Left colon (tissue), 2 donors: ENCODE results near the gene WDR73. TPM values are rescaled to one million over a fixed set of nuclear protein-coding genes. Genes with fewer than 3 reads are reported as not detected.
A peak's percentile ranks its signal among the peaks of the same experiment; 100 is the strongest.
"Not testable (repeated sequence)": the region's sequence is repeated elsewhere in the genome, so short reads cannot be mapped to it uniquely, and the experiment has no call there.

Source experiments
- ATAC-seq: fragments of 200-7000 bp; cut with Tn5 transposase; one replicate; pipeline ENCODE4 v1.9.1; 2020; ENCODE audit warnings: mild to moderate bottlenecking, moderate library complexity
- DNase-seq, 2 donors: peaks; one replicate each; pipeline ENCODE4 v3.0.0-alpha.2; 2020
- intact Hi-C, 2 donors: fragments of 100-400 bp; cut with DNase I in 1 of 2; cut with micrococcal nuclease in 1 of 2; formaldehyde crosslinking; loops; one replicate each; pipeline versions ENCODE4 v1.11.2 to v1.14.0; 2022; cut with DNase I, micrococcal nuclease
- long read RNA-seq: library from polyadenylated mRNA; unstranded; transcript quantifications from one replicate; pipeline ENCODE4 v2.0.0, GENCODE V29; 2021
- total RNA-seq, 2 donors: library from RNA; stranded (reverse); fragmentation: NEBNext Ultra II Directional; extraction: Animal tissue kit (Norgen Biotek cat#: 25700); gene quantifications; one replicate each; pipeline ENCODE4 v1.2.1, GENCODE V29; 2021
- donor health status: DM: no; HTN: no; CAD: no.
- donor health status: DM: yes; HTN: yes; CAD: no.

Gene WDR73
- 10 to 100 TPM; 17.0 to 20.5 TPM for total RNA-seq
- long read RNA-seq, full-length matches to known transcripts = 19 of 30 reads
- long read RNA-seq, partial matches to known transcripts = 2 of 30 reads
- long read RNA-seq, other reads (novel, unspliced or antisense) = 9 of 30 reads

DNA sequence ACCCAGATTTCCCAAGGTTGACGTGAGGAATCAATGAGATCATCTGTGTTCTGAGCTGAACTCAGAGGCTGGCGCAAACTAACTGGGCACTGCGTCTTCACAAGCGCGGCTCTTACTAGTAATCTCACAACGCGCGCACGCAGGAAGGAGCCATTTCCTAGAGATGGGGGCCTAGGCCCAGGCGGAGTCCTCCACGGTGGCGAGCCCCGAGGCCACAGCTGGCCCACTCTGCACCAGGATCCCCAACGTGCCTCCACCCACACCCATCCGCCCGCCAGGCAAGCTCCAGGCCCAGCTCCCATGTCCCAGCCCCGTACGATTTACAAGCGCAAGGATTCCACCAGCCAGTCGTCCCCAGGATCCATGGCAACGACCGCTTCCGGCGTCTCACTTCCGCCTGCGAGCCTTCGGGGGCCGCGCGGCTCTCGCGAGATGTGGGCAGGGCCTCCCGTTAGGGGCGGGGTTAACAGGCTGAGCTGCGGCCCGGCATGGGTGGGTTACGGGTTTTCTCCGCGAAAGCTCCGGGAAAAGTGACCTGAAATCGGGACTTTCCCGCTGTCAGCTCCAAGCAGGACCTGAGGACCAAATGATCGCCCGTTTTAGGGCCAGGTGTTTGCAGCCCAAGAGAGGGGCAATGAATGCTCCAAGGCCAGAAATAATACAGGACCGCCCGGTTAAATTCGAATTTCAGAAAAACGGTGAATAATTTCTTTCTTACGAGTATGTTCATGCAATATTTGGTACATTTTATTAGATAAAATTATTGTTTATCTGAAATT is at the start of gene WDR73:
Gene WDR73, minus strand, starts transcription at position 374 of the 779 bp plus-strand sequence. Its CDS starts 9 bp downstream, at position 365.
- intact Hi-C loops = loop anchor here (10.0 kb wide), 2 partner anchors 59 to 1081 kb away; no protein-coding TSS in a partner anchor
- ATAC-seq (peak; percentile 89), DNase-seq (peak; percentile 96 to 98)

DNA sequence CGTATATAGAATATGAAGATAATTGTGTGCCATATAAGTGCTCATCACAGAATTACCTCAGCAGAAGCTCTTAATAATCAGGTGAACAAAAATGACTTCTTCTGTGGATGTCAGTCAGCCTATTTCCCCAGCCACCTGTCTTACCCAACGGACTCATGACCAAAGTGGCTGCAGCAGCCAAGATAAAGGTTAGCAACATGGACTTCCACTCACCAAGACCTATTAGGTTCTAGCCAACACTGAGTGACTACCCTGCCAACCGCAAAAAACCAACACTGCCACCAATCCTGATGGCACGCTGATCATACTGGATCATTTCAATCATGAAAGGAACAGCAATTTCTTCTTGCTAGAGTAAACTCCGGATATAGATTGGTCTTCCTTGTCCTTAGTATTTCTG is 49.7 kb upstream of the WDR73 start:
- intact Hi-C loops = no loop called here
- ATAC-seq (no peak), DNase-seq (no peak)

DNA sequence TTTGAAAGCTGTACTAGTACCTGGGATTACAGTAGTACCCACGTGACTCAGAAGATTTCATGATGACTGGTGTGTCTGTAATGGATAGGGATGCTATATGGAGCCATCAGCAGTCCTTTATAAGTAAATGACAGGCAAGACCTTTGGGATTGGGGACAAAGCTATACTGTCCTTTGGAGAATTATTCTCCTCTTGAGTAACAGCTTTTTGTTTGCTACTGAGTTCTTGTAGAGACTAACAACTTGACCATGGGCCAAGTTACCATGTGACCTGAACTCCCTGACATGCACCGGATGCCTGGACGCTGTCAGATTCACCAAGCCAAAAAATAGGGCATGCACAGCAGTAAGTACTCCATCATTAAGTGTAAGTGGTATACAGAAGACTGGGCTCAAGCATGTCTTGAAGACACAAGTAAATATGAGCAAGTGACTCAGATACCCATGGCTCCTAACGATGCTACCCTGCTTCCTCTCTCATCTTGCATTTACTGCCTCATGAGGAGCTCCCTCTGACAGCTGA is 48.9 kb upstream of the WDR73 start:
- intact Hi-C loops = no loop called here
- ATAC-seq = peak; percentile 23

DNA sequence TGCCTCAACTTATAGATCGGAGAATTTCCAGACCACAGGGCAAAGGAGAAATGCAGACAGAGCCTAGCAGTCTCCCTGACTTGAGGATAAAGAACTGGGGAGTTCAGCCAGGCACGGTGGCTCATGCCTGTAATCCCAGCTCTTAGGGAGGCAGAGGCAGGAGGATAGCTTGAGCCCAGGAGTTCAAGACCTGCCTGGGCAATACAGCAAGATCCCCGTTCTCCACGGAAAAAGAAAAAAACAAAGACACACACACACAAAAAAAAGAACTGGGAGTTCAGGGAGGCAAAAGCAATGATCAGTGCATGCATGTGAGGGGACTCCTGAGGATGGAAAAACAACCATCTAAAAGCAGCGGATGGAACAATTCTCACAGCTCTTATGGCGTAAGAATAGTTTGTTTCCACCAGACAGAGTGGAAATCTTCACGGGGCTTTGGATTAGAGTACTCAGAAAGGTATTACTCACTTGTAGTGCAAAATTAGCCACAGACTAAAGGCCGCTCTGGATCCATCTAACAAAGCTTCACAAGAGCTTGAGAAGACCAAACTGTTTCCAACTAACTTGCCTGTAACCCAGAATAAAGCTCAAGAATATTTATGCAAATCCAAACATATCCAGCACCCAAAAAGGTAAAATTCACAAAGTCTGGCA is 45.6 kb upstream of the WDR73 start:
- DNase-seq = no peak
- intact Hi-C loops = no loop called here
- ATAC-seq = no peak

More for the DNA sequence above, 48.9 kb upstream of the WDR73 start:
- peak in 1 of 2 donors; percentile 36 for DNase-seq

DNA sequence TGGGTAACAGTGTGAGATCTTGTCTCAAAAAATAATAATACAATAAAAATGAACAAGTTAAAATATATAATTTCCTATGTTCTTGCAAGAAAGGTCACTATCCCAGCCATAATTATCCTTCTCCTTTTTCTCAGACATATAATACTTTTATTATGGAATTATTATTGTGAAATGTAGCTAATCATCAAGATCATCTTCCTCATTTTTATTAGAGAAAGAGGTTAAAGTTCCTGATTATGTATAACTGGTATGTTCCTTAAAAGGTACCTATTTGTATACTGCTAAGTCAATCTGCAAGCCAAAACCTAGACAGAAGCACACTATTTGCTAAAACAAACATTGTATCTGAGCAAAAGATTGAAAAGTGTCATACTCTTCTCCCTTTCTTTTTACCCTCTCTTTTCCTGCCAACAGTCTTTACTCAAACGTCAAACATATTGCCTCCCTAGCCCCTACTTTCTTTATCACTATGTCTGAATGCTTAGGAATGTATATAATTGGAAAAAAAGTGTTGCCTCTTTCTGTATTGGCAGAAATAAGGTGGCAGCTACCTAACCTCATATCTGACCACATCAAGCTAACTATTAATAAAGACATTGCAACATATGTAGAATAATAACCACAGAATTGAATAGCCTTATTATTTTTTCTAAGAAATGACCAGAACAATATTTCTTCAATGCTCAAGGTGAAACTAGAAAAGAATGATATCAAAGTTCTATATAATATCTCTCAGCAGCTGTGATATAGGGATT is 43.3 kb upstream of the WDR73 start:
- no peak for DNase-seq
- intact Hi-C loops = no loop called here
- no peak for ATAC-seq

DNA sequence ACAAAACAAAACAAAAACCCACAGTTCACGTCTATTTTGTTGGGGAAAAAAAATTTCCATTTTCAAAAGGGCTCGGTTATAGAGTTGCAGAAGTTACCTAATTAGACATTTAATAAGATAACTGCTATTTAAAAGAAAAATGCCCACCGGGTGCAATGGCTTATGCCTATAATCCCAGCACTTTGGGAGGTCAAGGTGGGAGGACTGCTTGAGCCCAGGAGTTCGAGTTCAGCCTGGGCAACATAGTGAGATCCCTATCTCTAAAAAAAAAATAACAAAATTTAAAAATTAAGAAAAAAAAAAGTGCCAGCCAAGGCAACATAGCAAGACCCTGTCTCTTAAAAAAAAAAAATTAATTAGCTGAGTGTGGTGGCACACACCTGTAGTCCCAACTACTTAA is 42.7 kb upstream of the WDR73 start:
- intact Hi-C loops = no loop called here
- no peak for DNase-seq
- ATAC-seq = no peak

DNA sequence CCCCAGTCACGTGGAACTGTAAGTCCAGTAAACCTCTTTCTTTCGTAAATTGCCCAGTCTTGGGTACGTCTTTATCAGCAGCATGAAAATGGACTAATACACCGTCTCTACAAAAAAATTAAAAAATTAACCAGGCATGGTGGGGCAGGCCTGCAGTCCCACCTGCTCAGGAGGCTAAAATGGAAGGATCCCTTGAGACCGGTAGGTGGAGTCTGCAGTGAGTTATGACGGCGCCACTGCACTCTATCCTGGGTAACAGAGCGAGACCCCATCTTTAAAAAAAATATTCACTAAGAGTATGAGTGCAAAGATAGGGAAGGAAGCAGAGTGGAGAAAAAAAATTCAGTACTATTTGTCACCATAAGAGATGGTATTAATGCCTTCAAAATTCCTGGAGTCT is 36.3 kb upstream of the WDR73 start:
- DNase-seq = no peak
- ATAC-seq = no peak
- intact Hi-C loops = no loop called here

DNA sequence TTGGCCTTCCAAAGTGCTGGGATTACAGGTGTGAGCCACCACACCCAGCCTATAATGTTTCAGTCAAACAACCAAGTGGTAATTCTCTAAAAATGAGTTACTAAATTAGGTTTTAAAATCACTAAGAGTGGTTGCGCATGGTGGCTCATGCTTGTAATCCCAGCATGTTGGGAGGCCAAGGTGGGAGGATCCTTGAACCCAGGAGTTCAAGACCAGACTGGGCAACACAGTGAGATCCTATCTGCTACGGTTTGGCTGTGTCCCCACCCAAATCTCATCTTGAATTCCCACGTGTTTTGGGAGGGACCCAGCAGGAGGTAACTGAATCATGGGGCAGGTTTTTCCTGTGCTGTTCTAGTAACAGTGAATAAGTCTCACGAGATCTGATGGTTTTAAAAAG is 35.8 kb upstream of the WDR73 start:
- no peak for ATAC-seq
- DNase-seq = no peak
- intact Hi-C loops = no loop called here

DNA sequence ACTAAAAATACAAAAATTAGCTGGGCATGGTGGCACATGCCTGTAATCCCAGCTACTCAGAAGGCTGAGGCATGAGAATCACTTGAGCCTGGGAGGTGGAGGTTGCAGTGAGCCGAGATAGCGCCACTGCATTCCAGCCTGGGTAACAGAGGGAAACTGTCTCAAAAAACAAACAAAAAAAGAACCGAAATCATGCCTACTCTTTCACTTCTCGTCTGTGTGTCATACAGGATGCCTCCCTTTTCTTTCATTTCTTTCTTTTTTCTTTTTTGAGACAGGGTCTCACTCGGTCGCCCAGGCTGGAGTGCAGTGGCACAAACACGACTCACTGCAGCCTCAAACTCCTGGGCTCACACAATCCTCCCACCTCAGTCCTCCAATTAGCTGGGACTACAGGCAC is 32.4 kb upstream of the WDR73 start:
- intact Hi-C loops, DNase-seq, ATAC-seq: not testable (repeated sequence)

DNA sequence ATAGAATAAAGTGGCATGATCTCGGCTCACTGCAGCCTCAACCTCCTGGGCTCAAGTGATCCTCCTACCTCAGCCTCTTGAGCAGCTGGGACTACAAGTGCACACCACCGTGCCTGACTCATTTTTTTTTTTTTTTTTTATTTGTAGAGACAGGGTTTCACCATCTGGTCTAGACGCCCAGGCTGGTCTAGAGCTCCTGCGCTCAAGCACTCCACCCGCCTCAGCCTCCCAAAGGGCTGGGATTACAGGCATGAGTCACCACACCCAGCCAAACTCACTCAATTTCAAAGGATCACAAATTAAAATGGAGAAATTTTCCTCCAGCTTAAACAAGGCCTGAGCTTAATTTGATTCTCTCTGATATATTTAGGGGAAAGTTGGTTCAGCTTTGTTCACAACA is 31.2 kb upstream of the WDR73 start:
- DNase-seq = no peak
- intact Hi-C loops = no loop called here
- ATAC-seq = no peak

DNA sequence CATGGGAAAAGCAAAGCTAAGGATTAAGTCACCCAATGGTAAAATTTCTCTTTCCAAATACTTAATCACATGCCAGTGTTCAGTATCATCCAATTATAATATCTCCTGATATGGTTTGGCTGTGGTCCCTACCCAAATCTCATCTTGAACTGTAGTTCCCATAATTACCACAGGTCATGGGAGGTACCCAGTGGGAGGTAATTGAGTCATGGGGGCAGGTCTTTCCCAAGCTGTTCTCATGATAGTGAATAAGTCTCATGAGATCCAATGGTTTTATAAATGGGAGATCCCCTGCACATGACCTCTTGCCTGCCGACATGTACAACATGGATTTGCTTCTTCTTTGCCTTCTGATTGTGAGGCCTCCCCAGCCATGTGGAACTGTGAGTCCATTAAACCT is 30.0 kb upstream of the WDR73 start:
- ATAC-seq (no peak), DNase-seq (no peak)
- intact Hi-C loops = no loop called here

DNA sequence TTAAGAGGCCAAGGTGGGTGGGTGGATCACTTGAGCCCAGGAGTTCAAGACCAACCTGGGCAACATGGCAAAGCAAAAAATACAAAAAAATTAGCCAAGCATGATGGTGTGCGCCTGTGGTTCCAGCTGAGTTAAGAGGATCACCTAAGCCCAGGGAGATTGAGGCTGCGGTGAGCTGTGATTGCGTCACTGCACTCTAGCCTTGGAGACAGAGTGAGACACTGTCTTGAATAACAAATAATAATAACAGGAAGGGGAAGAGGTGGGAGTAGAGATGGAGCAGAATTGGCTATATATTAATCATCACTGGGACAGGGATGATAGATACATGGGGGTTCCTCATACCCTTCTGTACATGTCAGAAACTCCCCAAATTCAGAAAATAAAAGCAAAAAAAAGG is 27.7 kb upstream of the WDR73 start:
- intact Hi-C loops = no loop called here
- DNase-seq (no peak), ATAC-seq (no peak)

DNA sequence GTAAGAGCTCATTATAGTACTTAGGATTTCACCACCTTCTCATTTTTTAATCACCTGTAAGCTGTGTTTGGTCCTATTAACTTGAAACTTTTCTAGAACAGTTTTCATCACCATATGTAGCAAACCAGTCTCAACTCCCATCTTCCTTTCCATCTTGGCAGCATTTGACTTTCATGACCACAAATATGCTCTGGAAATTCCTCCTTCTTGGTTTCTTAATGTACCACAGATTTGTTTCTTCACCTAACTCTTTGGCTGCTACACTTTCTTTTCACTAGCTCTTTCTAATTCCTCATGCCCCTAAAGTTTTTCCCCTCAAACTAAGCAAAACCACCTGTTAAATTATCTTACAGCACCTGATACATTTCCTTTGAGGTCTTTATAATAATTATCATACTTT is 17.1 kb upstream of the WDR73 start:
- no peak for DNase-seq
- ATAC-seq = no peak
- intact Hi-C loops = no loop called here

DNA sequence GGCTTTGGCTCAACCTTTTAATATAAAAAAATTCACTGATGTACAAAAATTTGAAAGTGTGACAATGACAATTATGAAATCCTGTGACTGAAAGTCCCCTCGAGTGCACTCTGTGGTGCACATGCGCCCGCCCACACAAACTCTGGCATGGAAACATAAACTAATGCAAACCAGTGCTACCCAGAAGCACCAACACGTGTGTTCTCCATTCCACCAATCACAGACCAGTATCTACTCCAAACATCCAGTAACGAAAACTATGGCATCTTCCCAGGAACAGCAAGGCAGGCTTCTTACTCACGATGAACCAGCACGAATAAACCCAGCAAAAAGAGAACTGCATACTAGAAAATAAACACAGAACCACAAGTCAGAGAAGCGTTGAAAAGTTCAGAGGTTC is 15.6 kb upstream of the WDR73 start:
- ATAC-seq = no peak
- DNase-seq = no peak
- intact Hi-C loops = no loop called here

DNA sequence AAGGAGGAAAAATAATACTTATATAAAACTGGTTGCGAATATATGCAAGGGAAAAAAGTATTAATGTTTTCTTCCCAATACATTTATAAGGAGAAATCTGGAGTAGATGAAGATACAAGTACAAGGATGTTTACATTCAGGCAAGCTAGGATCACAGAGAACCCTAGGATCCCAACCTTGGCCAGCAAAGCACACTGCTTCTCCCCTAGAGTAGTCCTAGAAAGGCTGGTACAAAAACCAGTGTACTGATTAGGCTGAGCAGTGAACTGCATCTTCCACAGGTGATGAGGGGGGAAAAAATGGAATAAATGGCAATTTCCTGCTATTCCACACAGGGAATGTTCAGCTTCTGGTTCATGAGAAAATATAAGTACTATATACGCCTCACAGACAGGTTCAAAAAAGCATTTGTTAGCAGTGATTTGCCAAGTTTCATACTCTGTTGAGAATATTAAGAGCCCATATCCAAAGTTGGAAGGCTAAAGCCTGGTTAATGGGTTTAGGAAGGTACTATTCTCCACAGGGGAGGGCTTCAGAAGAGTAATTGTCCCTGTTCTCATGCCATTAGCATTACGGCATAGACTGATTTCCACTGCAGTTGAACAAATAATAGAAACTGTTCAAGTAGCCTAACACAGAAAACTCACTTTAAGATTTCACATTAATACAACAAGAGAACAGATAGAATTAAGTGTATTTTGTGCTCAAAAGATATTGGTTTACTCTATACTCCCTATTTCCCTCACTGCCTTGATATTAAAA is 14.3 kb upstream of the WDR73 start:
- no peak for DNase-seq
- intact Hi-C loops = no loop called here
- ATAC-seq = no peak

DNA sequence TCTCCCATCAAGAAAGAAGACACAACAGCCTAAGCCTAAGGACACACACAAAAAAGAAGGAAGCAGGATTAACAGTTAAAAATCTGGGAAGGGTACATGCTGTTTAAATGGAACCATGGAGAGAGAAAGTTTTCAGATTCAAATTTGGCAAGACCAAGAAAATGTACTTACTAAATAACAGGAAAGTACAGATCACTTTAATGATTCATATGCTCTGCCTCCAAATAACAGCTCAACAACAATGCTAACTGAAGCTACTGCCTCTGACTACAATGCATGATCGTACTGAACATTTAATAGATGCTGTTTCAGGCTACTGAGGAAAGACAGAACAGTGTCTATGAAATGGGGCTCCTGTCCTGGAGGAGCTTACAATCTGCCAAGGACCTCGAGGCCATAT is 12.3 kb upstream of the WDR73 start:
- ATAC-seq (no peak), DNase-seq (no peak)
- intact Hi-C loops = no loop called here

DNA sequence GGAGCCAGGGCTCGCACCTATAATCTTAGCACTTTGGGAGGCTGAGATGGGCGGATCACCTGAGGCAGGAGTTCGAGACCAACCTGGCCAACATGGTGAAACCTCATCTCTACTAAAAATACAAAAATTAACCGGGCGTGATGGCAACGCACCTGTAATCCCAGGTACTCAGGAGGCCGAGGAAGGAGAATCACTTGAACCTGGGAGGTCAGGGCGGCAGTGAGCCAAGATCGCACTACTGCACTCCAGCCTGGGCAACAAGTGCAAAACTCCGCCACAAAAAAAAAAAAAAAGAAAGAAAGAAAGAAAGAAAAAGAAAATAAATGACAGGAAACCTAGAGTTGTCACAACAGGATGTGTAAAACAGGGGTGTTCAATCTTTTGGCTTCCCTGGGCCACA is 6.9 kb upstream of the WDR73 start:
- intact Hi-C loops = no loop called here
- ATAC-seq = no peak

DNA sequence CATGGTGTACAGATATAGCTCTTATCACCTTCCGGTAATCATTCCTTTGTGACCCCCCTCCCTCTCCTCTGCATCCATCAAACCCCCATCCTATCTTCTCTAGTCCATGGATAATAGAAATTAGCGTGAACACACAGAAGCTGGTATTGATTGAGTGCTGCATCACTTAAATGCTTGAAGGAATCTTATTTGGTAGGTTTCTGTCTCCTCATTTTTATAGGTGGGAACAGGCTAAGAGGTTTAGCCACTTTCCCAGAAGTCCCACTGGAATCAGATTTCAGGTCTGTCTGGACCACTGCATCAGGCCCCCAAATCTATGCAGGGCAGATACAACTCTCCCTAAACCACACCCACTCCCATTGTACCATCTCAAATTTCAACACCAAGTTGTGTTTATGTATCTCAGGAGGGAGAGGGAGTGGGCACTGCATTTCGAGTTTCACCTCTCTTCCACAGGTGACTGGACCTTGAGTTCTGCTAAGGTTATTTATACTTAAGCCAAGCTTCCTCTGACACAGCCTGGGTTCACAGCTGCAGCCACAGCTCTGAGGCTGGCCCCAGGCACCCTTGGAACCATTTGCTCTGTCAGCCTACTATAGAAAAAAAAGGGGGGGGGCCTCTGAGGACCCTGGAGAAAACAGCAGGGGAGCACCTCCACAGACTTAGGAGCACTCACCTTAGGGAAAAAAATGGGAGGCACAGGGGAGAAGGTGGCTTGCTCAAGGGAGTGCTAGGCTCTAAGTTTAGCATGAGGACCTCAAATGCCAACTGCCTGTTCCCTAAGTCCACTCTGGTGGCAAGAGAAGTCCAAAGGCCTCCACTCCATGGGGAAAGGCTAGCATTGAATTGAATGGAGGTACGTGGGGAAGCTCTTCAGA is 6.1 kb upstream of the WDR73 start:
- intact Hi-C loops = loop anchor here (10.0 kb wide), 2 partner anchors 65 to 1075 kb away; no protein-coding TSS in a partner anchor
- ATAC-seq = no peak
- no peak for DNase-seq

More for the DNA sequence above, 6.9 kb upstream of the WDR73 start:
- DNase-seq = no peak
